K562 (cell line): ENCODE data around the gene FAIM. TPM values are rescaled to one million over a fixed set of nuclear protein-coding genes. Genes with fewer than 3 reads are reported as not detected.

Experiments
- CBX3 ChIP-seq, 2 experiments: IDR thresholded peaks; 1 replicate in 1 of 2; 2 replicates in 1 of 2; pipeline ENCODE4 v1.6.1; 2012; ENCODE audit warnings: inconsistent platforms in 2 of 2, low read length in 2 of 2, borderline replicate concordance in 1 of 2, control low read depth in 1 of 2
- DPF2 ChIP-seq: fragments of 450-650 bp; IDR thresholded peaks from 2 replicates; pipeline ENCODE4 v1.6.1; 2016
- HBP1 ChIP-seq: fragments of 450-650 bp; formaldehyde crosslinking; IDR thresholded peaks from 2 replicates; pipeline ENCODE4 v1.4.0; 2022; ENCODE audit warnings: missing genetic modification characterization
- JUNB ChIP-seq: fragments of 450-650 bp; formaldehyde crosslinking; conservative IDR thresholded peaks from 2 replicates; pipeline ENCODE4 v1.4.0; 2020; ENCODE audit warnings: mild to moderate bottlenecking
- L3MBTL2 ChIP-seq: fragments of 450-650 bp; IDR thresholded peaks from 2 replicates; pipeline ENCODE4 v1.6.1; 2016; ENCODE audit warnings: mild to moderate bottlenecking, moderate library complexity
- MEIS2 ChIP-seq: fragments of 450-650 bp; IDR thresholded peaks from 2 replicates; pipeline ENCODE4 v1.6.1; 2014; ENCODE audit warnings: mild to moderate bottlenecking; ENCODE audit not compliant: partially characterized antibody
- NCOA1 ChIP-seq: fragments of 450-650 bp; IDR thresholded peaks from 2 replicates; pipeline ENCODE4 v1.6.1; 2016; ENCODE audit warnings: low read depth
- SOX6 ChIP-seq: fragments of 450-650 bp; IDR thresholded peaks from 2 replicates; pipeline ENCODE4 v1.6.1; 2014; ENCODE audit warnings: mild to moderate bottlenecking
- THRB ChIP-seq: fragments of 450-650 bp; formaldehyde crosslinking; conservative IDR thresholded peaks from 2 replicates; pipeline ENCODE4 v1.4.0; 2022; ENCODE audit warnings: mild to moderate bottlenecking, missing genetic modification characterization
- TRIM24 ChIP-seq, 2 experiments: fragments of 450-650 bp; IDR thresholded peaks; 2 replicates each; pipeline ENCODE4 v1.6.1; 2016
- ZNF75A ChIP-seq: fragments of 450-650 bp; formaldehyde crosslinking; IDR thresholded peaks from 2 replicates; pipeline ENCODE4 v1.4.0; 2020; ENCODE audit warnings: mild to moderate bottlenecking
- polyA plus RNA-seq, 8 experiments: library from polyadenylated mRNA; depleted of rRNA in 4 of 8; stranded (reverse) in 5 of 8; unstranded in 3 of 8; fragments of >200 nt; fragmentation: Nextera tagmentation in 2 of 8; fragmentation: Illumina TruSeq in 1 of 8; extraction: Ambion mirVana in 2 of 8; extraction: Trizol in 1 of 8; gene quantifications; 2 replicates each; pipeline versions ENCODE4 v1.2.1 to v1.2.3, GENCODE V29; 2011 to 2014; ENCODE audit warnings: inconsistent platforms in 1 of 8, missing spikeins in 1 of 8
- total RNA-seq, 7 experiments: library from RNA; depleted of rRNA in 6 of 7; stranded (reverse); fragments of >200 nt in 6 of 7; fragmentation: Illumina TruSeq in 2 of 7; extraction: Trizol in 2 of 7; gene quantifications; 2 replicates each; pipeline versions ENCODE4 v1.2.1 to v1.2.3, GENCODE V29; 2011 to 2021; ENCODE audit warnings: low replicate concordance in 1 of 7
- TF ChIP-seq, protein P1 (sequence below): fragments of 450-650 bp; IDR thresholded peaks from 2 replicates; pipeline ENCODE4 v1.6.1; 2016; ENCODE audit warnings: mild to moderate bottlenecking, moderate library complexity

FAIM gene
- total and polyA plus RNA-seq, 9 of the 15 experiments (the other 6 are each of a cell fraction or from before 2014, with no cell fraction given): 2.5 to 7.9 (median 6.6) TPM

DNA sequence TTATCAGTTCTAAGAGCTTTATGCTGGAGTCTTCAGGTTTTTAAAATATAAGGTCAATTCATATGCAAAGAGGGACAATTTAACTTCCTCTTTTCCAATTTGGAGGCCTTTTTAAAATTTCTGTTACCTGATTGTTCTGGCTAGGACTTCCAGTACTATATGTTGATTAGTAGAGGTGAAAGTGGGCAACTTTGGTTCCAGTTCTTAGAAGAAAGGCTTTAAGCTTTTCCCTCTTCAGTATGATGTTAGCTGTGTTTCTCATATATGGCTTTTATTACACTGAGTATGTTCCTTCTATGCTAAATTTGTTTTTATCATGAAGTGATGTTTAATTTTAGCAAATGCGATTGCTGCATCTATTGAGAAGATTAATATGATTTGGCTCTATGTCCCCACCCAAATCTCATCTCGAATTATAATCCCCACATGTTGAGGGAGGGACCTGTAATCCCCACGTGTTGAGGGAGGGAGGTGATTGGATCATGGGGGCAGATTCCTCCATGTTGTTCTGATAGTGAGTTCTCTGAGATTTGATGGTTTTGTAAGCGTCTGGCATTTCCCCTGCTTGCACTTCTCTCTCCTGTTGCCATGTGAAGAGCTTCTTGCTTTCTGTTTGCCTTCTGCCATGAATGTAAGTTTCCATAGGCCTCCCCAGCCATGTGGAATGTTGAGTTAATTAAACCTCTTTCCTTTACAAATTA is 33.8 kb downstream of the FAIM start (continued):
- TF ChIP-seq, protein P1, sequence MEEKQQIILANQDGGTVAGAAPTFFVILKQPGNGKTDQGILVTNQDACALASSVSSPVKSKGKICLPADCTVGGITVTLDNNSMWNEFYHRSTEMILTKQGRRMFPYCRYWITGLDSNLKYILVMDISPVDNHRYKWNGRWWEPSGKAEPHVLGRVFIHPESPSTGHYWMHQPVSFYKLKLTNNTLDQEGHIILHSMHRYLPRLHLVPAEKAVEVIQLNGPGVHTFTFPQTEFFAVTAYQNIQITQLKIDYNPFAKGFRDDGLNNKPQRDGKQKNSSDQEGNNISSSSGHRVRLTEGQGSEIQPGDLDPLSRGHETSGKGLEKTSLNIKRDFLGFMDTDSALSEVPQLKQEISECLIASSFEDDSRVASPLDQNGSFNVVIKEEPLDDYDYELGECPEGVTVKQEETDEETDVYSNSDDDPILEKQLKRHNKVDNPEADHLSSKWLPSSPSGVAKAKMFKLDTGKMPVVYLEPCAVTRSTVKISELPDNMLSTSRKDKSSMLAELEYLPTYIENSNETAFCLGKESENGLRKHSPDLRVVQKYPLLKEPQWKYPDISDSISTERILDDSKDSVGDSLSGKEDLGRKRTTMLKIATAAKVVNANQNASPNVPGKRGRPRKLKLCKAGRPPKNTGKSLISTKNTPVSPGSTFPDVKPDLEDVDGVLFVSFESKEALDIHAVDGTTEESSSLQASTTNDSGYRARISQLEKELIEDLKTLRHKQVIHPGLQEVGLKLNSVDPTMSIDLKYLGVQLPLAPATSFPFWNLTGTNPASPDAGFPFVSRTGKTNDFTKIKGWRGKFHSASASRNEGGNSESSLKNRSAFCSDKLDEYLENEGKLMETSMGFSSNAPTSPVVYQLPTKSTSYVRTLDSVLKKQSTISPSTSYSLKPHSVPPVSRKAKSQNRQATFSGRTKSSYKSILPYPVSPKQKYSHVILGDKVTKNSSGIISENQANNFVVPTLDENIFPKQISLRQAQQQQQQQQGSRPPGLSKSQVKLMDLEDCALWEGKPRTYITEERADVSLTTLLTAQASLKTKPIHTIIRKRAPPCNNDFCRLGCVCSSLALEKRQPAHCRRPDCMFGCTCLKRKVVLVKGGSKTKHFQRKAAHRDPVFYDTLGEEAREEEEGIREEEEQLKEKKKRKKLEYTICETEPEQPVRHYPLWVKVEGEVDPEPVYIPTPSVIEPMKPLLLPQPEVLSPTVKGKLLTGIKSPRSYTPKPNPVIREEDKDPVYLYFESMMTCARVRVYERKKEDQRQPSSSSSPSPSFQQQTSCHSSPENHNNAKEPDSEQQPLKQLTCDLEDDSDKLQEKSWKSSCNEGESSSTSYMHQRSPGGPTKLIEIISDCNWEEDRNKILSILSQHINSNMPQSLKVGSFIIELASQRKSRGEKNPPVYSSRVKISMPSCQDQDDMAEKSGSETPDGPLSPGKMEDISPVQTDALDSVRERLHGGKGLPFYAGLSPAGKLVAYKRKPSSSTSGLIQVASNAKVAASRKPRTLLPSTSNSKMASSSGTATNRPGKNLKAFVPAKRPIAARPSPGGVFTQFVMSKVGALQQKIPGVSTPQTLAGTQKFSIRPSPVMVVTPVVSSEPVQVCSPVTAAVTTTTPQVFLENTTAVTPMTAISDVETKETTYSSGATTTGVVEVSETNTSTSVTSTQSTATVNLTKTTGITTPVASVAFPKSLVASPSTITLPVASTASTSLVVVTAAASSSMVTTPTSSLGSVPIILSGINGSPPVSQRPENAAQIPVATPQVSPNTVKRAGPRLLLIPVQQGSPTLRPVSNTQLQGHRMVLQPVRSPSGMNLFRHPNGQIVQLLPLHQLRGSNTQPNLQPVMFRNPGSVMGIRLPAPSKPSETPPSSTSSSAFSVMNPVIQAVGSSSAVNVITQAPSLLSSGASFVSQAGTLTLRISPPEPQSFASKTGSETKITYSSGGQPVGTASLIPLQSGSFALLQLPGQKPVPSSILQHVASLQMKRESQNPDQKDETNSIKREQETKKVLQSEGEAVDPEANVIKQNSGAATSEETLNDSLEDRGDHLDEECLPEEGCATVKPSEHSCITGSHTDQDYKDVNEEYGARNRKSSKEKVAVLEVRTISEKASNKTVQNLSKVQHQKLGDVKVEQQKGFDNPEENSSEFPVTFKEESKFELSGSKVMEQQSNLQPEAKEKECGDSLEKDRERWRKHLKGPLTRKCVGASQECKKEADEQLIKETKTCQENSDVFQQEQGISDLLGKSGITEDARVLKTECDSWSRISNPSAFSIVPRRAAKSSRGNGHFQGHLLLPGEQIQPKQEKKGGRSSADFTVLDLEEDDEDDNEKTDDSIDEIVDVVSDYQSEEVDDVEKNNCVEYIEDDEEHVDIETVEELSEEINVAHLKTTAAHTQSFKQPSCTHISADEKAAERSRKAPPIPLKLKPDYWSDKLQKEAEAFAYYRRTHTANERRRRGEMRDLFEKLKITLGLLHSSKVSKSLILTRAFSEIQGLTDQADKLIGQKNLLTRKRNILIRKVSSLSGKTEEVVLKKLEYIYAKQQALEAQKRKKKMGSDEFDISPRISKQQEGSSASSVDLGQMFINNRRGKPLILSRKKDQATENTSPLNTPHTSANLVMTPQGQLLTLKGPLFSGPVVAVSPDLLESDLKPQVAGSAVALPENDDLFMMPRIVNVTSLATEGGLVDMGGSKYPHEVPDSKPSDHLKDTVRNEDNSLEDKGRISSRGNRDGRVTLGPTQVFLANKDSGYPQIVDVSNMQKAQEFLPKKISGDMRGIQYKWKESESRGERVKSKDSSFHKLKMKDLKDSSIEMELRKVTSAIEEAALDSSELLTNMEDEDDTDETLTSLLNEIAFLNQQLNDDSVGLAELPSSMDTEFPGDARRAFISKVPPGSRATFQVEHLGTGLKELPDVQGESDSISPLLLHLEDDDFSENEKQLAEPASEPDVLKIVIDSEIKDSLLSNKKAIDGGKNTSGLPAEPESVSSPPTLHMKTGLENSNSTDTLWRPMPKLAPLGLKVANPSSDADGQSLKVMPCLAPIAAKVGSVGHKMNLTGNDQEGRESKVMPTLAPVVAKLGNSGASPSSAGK: peak; percentile 92
- no peak for TF ChIP-seq JUNB (CRISPR knock-in tag)
- TF ChIP-seq DPF2: no peak
- TF ChIP-seq CBX3 (IDR thresholded peaks at IDR 0.05; ENCODE audit: borderline replicate concordance in 1 of 2, low read length in 2 of 2): peak in 1 of 2 experiments; percentile 67; a peak in 1 of 3 replicates
- peak; percentile 18; the same call in 1 of the 2 replicates for TF ChIP-seq NCOA1
- peak; percentile 91 for TF ChIP-seq ZNF75A (CRISPR knock-in tag)
- TF ChIP-seq SOX6: peak; percentile 73; the same call in 1 of the 2 replicates
- TF ChIP-seq MEIS2: peak; percentile 12
- TF ChIP-seq TRIM24 (IDR thresholded peaks at IDR 0.05): 0 out of 4 replicates have a peak, but pooled peaks of 1 of the 2 experiments have one; percentile 25
- TF ChIP-seq HBP1 (CRISPR knock-in tag): 0 out of 2 replicates have a peak, but pooled peaks have one; percentile 39
- TF ChIP-seq THRB (CRISPR knock-in tag): 0 out of 2 replicates have a peak, but pooled peaks have one; percentile 45
- TF ChIP-seq L3MBTL2: peak; percentile 90
